ENCODE data around the gene LFNG.

LFNG gene

DNA sequence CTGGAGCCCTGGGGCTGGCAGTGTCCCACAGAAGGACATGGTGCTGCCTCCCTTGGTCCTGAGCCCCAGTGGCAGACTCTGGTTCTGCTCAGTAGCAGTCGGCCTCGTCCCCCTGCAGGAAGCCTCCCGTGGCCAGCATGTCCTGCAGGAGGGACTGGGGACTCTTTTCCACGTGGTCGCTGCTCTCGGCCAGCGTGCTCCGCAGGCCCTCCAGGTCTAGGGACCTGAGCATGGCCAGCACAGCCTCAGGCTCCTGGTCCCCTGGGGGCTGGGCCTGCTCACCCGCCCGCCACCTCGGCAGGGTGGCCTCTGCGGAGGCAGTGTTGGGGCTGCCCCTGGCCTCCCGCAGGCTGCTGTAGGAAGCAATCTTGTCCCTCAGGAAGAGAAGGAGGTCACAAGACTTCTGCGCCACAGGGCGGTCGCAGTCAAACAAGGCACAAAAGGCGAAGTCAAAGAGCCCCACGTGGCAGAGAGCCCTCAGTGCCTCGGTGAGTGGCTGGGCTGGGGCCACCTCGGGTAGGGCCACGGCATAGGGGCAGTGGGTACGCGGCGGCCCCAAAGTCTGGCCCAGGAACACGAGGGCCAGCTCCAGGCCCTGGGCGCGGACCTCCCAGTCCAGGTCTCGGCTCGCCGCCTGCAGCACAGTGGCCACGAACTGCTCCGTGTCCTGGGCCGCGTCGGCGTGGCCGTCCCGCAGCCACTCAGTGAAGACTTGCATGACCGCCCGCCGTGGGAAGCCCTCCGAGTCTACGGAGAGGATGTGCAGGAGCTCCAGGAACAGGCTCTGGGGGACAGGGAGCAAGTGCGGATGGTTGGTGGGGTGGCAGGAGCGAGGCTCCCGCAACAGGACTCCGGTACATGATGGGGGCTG is 18.6 kb downstream of the LFNG start:
- Histone ChIP-seq H3K4me1 (ENCODE audit: insufficient read depth, low read length) (no peaks in the 10 kb centered on the region), H3K27me3 (ENCODE audit: insufficient read depth, low read length) (no peaks in the 10 kb centered on the region), H3K27ac (ENCODE audit: low read depth, low read length) (no peak overlapping the region), H3K9ac (ENCODE audit: low read depth, low read length) (no peak overlapping the region), H3K4me3 (ENCODE audit: low read length) (no peak overlapping the region), H3K9me3 (ENCODE audit: insufficient read depth, low read depth, low read length) (no peaks in the 10 kb centered on the region), H3K36me3 (ENCODE audit: insufficient read depth, low read length) (peaks cover 43% of the 10 kb centered on the region)
- WGBS: 95% methylated on average over 47 of the region's 47 CpGs

DNA sequence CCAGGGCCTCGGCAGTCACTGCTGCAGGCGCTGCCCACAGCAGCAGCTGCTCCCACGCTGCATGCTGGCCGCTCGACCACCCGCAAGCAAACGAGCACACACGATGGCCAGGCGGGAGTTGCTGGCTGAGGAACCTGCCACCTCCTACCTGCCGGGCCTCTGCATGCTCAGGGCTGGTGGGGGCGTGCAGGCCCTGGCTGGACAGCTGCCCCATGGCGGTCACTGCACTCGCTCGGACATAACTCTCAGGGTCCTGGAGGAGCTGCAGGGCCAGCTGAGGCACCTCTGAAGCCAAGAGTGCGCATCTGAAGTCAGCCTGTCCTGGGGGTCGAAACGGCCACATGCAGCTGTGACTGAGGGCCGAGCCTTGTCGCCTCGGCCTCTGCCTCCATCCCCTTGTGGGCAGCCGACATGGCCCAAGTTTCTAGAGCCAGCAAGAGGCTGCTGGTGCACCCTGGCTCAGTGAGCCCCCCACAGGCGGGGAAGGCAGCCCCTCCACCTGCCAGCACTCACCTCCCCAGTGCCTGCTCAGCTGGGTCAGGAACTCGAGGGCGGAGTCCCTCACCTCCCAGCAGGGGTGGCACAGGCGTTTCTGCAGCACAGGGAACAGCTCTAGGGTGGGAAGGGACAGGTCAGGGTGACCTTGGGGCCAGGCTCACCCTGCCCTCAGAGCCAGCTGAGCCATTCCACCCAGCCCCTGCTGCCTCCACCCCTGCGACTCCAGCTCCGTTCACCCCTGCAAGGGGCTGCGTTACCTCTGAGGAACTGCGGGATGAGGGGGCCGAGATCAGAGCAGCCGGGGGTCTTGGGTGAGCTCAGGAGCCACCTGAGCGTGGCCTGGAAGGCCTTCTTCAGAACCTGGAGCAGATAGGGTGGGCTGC is 19.7 kb downstream of the LFNG start:
- Histone ChIP-seq H3K9me3 (ENCODE audit: insufficient read depth, low read depth, low read length) (no peaks in the 10 kb centered on the region), H3K4me3 (ENCODE audit: low read length) (no peak overlapping the region), H3K27me3 (ENCODE audit: insufficient read depth, low read length) (no peaks in the 10 kb centered on the region), H3K9ac (ENCODE audit: low read depth, low read length) (no peak overlapping the region), H3K27ac (ENCODE audit: low read depth, low read length) (no peak overlapping the region), H3K36me3 (ENCODE audit: insufficient read depth, low read length) (peaks cover 53% of the 10 kb centered on the region), H3K4me1 (ENCODE audit: insufficient read depth, low read length) (no peaks in the 10 kb centered on the region)
- WGBS: 94% methylated on average over 32 of the region's 32 CpGs

DNA sequence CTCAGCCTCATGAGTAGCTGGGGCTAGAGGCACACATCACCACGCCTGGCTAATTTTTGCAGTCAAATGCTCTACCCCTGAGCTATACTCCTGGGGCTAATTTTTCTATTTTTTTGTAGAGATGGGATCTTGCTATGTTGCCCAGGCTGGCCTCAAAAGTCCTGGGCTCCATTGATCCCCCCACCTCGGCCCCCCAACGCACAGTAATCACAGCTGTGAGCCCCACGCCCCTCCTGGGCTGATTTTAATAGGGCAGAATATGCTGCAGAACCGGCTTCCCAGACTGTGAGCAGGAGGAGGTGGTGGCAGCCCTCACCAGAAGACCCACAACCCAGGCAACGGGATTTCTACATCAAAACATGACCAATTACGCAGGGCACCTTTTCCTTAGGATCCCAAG is 20.6 kb downstream of the LFNG start:
- 95% methylated on average over 7 of the region's 7 CpGs for WGBS
- H3K4me3 ChIP-seq (ENCODE audit: low read length): no peak overlapping the region
- H3K4me1 ChIP-seq (ENCODE audit: insufficient read depth, low read length): no peaks in the 10 kb centered on the region
- no peaks in the 10 kb centered on the region for H3K27me3 ChIP-seq (ENCODE audit: insufficient read depth, low read length)
- peaks cover 60% of the 10 kb centered on the region for H3K36me3 ChIP-seq (ENCODE audit: insufficient read depth, low read length)
- no peaks in the 10 kb centered on the region for H3K9me3 ChIP-seq (ENCODE audit: insufficient read depth, low read depth, low read length)
- no peak overlapping the region for H3K9ac ChIP-seq (ENCODE audit: low read depth, low read length)
- no peak overlapping the region for H3K27ac ChIP-seq (ENCODE audit: low read depth, low read length)

DNA sequence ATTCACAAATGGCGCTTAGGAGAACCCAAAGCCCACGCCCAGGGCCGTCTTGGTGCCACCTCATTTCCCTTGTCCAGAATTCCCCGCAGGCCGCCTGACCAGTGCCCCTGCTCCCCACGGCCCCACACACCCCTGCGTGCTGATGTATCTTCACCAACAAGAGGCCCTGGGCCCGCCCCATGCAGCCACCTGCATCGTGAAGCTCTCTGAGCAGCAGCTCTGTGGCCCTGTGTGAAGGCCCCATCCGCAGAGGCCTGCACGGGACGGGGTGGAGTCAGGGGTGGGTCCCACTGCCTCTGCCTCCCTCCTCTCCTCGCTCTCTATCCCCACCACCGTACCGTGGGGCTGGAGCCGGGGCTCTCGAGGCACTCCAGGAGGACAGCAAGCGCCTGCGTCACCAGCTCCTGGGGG is 21.1 kb downstream of the LFNG start:
- Histone ChIP-seq H3K36me3 (ENCODE audit: insufficient read depth, low read length) (peaks cover 62% of the 10 kb centered on the region), H3K4me3 (ENCODE audit: low read length) (no peak overlapping the region), H3K27ac (ENCODE audit: low read depth, low read length) (no peak overlapping the region), H3K9ac (ENCODE audit: low read depth, low read length) (no peak overlapping the region), H3K27me3 (ENCODE audit: insufficient read depth, low read length) (no peaks in the 10 kb centered on the region), H3K4me1 (ENCODE audit: insufficient read depth, low read length) (no peaks in the 10 kb centered on the region), H3K9me3 (ENCODE audit: insufficient read depth, low read depth, low read length) (no peaks in the 10 kb centered on the region)
- WGBS: 96% methylated on average over 19 of the region's 19 CpGs

DNA sequence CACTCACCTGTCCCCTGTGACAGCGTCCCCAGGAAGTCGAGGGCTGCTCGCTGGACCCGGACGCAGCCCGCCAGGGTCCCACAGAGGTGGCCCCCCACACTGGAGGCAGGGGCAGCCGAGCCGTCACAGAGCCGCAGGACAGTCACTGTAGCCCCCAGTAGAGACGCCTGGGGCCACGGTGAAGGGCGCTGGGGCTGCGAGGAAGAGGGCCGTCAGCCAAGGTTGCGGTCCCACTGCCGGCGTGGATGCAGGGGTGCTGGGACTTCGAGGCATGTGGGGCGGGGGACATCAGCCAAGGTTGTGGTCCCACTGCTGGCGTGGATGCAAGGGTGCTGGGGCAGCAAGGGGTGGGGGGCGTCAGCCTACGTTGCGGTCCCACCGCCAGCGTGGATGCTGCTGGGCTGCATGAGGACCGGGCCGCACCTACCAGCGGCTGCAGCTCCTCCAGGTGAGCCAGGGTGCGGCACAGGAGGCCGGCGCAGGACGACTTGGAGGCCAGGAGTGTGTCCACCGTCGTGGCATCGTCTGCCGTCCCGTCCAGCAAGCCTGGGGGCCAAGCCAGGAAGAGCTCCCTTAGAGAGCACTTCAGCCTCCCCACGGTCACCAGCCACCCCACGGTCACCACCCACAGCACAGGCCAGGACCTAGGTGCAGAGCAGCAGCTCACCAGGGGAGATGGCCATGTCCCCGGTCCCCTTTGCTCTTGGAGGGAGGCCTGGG is 21.9 kb downstream of the LFNG start:
- no peak overlapping the region for H3K4me3 ChIP-seq (ENCODE audit: low read length)
- H3K36me3 ChIP-seq (ENCODE audit: insufficient read depth, low read length): peaks cover 70% of the 10 kb centered on the region
- H3K4me1 ChIP-seq (ENCODE audit: insufficient read depth, low read length): no peaks in the 10 kb centered on the region
- H3K9me3 ChIP-seq (ENCODE audit: insufficient read depth, low read depth, low read length): no peaks in the 10 kb centered on the region
- H3K27ac ChIP-seq (ENCODE audit: low read depth, low read length): no peak overlapping the region
- 96% methylated on average over 40 of the region's 40 CpGs for WGBS
- H3K9ac ChIP-seq (ENCODE audit: low read depth, low read length): no peak overlapping the region
- no peaks in the 10 kb centered on the region for H3K27me3 ChIP-seq (ENCODE audit: insufficient read depth, low read length)

DNA sequence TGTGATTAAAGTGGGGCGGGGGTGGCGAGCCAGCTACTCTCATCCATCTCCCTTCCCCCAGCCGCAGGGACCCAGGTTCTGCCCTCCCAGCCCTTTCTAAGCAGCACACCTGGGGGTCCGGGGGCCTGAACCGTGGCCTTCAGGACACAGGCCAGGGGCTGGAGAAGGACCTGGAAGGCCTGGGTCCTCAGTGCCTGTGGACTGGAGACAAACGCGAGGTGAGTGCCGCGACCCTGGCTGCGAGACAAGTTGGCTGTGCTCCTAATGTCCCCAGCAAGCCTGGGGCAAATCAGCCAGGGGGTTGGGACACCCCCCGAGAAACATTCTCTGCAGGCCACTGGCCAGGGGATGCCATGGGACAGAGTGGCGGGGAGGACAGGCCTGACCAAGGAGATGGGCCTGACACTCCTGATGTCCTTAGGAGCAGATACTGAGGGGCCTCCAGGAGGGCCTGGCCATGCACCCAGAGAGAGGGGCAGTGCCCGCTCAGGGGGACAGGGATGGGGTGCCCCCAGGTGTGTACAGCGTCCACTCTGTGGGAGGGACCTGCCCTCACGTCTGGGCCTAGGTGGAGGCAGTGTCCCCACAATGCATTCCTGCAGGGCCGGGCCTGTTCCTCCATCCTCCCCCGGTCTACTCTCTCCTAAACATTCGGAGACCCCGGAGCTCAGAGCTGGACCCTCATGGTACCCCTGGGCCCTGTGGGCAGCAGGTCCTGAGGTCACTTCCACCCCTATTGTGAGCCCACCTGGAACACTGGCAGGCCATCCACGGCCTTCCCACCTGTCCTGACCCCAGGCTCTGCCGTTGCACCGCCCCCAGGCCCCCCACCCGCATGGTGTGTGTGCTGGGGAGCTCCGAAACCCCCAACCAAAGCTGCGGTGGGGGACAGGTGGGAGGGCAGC is 22.7 kb downstream of the LFNG start:
- no peak overlapping the region for H3K27ac ChIP-seq (ENCODE audit: low read depth, low read length)
- no peak overlapping the region for H3K4me3 ChIP-seq (ENCODE audit: low read length)
- peaks cover 77% of the 10 kb centered on the region for H3K36me3 ChIP-seq (ENCODE audit: insufficient read depth, low read length)
- 96% methylated on average over 25 of the region's 25 CpGs for WGBS
- no peak overlapping the region for H3K9ac ChIP-seq (ENCODE audit: low read depth, low read length)
- no peaks in the 10 kb centered on the region for H3K4me1 ChIP-seq (ENCODE audit: insufficient read depth, low read length)
- H3K27me3 ChIP-seq (ENCODE audit: insufficient read depth, low read length): no peaks in the 10 kb centered on the region
- H3K9me3 ChIP-seq (ENCODE audit: insufficient read depth, low read depth, low read length): no peaks in the 10 kb centered on the region

DNA sequence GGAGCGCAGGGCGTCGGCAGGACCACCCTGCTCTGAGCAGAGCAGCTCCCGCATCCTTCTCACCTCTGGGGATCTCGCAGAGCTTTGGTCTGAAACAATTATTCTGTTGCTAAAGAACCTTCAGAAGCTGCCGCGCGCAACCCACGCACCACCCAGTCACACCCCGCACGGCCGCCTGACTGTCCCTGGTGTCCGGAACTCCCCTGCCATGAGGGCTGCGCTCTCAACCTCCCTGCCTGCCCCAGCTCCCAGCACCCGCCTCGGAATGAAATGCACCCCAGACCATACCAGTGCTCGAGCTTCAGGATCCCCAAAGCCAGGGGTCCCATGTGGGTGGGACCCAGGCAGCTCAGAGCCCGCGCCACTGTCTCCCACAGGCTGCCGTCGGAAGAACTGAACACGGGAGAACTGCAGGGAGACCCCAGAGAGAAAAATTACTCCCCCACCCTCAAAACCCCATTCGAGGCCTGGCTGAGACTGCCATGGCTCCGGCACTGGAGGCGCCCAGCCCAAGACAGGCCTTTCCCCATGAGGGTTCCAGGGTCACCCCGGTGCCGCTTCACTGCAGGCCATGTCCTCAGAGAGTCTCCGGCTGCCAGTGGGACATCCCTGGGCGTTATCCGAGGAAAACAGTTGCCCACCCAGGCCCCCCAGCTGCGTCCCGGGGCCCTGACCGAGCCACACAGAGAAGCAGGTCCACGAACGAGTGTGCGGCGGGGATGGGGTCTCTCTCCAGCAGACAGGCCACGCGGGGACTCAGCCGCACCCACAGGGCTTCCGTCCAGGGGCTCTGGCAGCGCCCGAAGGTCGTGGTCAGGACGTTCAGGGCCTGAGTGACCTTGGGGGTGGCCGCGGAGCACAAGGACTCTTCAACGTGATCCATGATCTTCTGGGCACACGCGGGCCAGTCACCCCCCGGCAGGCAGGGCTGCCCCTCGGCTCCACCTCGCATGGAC is 23.6 kb downstream of the LFNG start:
- WGBS: 95% methylated on average over 53 of the region's 53 CpGs

DNA sequence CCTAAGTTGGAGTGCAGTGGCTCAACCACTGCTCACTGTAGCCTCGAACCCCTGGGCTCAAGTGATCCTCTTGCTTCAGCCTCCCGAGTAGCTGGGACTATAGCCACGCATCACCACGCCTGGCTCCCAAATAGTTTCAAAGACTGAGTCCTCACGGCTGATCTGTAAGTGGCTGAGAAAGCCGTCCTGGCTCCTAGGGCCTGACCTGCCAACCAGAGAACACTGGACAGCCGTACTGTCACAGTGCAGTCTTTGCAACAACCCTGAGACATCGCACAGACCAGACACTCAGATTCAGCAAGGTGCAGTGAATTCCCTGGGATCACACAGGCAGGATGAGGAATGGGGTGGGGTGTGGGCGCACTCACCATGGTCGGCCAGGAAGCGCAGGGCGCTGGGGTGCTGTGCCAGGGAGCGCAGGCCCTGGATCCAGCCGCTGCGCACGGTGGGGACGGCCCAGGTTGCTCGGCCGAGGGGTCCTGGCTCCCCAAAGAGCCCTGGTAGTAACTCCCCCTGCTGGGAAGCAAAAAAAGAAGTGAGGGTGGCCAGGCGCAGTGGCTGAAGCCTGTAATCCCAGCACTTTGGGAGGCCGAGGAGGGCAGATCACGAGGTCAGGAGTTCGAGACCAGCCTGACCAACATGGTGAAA is 25.1 kb downstream of the LFNG start:
- Histone ChIP-seq H3K4me1 (ENCODE audit: insufficient read depth, low read length) (no peaks in the 10 kb centered on the region), H3K36me3 (ENCODE audit: insufficient read depth, low read length) (peaks cover 70% of the 10 kb centered on the region), H3K4me3 (ENCODE audit: low read length) (no peak overlapping the region), H3K27ac (ENCODE audit: low read depth, low read length) (no peak overlapping the region), H3K9ac (ENCODE audit: low read depth, low read length) (no peak overlapping the region), H3K9me3 (ENCODE audit: insufficient read depth, low read depth, low read length) (no peaks in the 10 kb centered on the region), H3K27me3 (ENCODE audit: insufficient read depth, low read length) (no peaks in the 10 kb centered on the region)
- WGBS: 95% methylated on average over 23 of the region's 23 CpGs

More for the DNA sequence above, 23.6 kb downstream of the LFNG start:
- peaks cover 78% of the 10 kb centered on the region for H3K36me3 ChIP-seq (ENCODE audit: insufficient read depth, low read length)
- H3K4me3 ChIP-seq (ENCODE audit: low read length): no peak overlapping the region
- H3K9ac ChIP-seq (ENCODE audit: low read depth, low read length): no peak overlapping the region
- H3K9me3 ChIP-seq (ENCODE audit: insufficient read depth, low read depth, low read length): no peaks in the 10 kb centered on the region
- H3K4me1 ChIP-seq (ENCODE audit: insufficient read depth, low read length): no peaks in the 10 kb centered on the region
- no peaks in the 10 kb centered on the region for H3K27me3 ChIP-seq (ENCODE audit: insufficient read depth, low read length)
- no peak overlapping the region for H3K27ac ChIP-seq (ENCODE audit: low read depth, low read length)

DNA sequence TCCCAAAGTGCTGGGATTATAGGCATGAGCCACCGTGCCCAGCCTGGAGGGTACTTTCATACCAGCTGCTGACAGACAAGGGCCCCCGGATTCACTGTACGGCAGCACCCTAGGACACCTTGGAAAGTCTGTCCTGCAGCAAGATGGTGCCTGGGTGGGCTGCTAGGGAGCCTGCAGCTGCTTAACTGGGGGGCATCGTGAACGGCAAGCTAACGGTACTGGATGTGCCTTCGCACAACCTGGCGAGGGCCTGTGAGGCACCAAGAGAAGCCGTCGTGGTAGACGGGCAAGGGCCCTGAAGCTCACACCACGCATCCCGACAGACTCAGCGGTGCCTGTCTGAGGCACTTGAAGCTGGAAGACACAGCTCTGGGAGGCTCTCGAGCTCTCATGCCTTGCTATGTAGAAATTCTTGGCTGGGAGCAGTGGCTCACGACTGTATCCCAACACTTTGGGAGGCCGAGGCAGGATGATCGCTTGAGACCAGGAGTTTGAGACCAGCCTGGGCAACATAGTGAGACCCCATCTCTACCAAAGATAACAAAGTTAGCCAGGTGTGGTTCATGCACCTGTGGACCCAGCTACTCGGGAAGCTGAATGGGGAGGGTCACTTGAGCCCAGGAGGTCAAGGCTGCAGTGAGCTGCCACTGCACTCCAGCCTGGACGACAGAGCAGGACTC is 26.3 kb downstream of the LFNG start:
- H3K9ac ChIP-seq (ENCODE audit: low read depth, low read length): no peak overlapping the region
- no peak overlapping the region for H3K27ac ChIP-seq (ENCODE audit: low read depth, low read length)
- peaks cover 70% of the 10 kb centered on the region for H3K36me3 ChIP-seq (ENCODE audit: insufficient read depth, low read length)

More for the DNA sequence above, 26.3 kb downstream of the LFNG start:
- Histone ChIP-seq H3K9me3 (ENCODE audit: insufficient read depth, low read depth, low read length) (no peaks in the 10 kb centered on the region), H3K4me3 (ENCODE audit: low read length) (no peak overlapping the region), H3K27me3 (ENCODE audit: insufficient read depth, low read length) (no peaks in the 10 kb centered on the region), H3K4me1 (ENCODE audit: insufficient read depth, low read length) (no peaks in the 10 kb centered on the region)
- WGBS: 97% methylated on average over 20 of the region's 20 CpGs

Data from HUES64 (cell line).